ENCODE data around the gene FAM169A.
A peak's percentile ranks its signal among the peaks of the same experiment; 100 is the strongest.
"Not testable (repeated sequence)": the region's sequence is repeated elsewhere in the genome, so short reads cannot be mapped to it uniquely, and the experiment has no call there.

FAM169A gene

DNA sequence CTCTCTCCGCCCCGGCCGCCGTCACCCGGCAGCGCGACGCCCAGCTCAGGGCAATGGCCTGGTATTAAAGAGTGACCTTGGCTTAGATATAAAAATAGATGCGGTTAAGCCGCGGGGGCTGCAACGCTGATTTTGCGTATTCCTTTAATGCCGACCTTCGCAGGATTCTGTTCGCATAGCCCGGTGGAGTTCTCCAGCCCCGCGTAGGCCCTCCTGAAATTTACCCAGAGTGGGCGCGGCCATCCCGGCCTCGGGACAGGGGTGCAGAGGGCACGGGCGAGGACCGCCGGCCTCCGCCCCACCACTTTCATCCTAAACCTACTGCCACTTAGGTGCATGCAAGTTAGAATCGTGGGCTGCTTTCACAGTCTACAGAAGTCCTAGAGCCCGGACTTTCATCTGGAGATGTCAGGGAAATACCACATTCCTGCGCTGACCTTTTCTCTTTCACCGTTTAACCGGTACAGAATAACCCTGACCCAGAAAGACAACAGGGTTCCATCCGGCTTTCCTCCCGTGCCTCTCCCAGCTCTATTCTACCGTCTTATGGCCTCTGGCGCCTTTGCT is 492 bp upstream of the FAM169A start:
- peak; percentile 41 for DNase-seq

DNA sequence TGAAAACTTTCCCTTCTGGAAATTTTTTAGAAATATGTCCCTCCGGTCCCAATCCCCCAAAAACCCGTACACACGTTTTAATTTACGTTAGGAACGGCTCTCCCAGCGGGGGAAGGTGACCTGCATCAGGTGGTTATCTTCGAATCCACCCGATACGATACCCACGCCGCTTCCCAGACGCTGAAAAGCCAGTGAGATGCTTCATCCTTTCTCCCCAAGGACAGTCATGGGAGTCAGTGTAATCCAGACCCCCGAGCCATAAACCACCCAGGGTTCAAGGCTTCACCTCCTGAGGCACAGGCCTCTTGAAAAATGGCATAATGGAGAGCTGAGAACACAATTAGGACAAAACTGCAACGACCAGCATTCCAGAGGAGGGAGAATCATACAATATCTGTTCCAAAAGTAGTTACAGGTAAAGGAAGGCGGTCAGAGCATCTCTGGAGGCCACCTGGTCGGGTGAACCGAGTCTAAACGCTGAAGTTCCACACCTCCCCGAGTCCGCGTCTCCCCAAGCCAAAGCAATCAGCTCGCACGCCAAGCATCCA is 857 bp downstream of the FAM169A start:
- DNase-seq, result no peak

DNA sequence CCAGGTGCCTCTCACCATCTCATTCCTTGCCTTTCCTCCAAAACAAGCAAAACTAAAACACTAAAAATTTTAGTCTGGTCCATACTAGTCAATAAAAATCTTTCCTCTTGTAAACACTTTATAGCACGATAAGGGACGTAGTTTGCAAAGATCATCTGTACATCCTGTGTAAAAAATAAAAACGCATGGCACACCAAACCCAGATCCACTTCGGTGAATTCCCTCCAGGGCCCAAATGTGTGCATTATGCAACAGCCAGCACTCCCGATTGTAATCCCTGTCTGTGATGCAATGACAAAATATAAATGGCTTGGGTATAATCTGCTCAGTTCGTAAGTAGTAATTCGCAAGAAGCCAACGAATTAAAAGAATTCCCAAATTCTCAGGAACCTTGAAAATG is 1.4 kb downstream of the FAM169A start:
- DNase-seq, result no peak

DNA sequence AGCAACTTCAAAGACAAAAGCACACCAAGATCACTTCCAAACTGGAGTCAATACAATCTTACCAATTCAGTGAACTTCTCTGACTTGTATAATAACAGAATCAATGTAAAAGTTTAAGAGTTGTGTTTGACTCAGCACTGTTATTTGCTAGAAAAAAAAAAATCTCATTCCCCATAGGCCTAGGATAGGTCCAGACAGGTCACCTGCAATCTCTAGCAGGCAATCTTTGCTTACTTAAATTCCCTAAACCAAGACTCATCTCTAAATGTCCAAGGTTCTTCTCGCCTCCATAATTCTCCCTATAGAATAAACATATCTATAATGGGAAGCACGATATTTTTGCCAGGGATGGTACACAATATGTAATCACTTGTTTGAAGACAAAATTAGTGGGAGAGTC is 2.5 kb downstream of the FAM169A start:
- no peak for DNase-seq

DNA sequence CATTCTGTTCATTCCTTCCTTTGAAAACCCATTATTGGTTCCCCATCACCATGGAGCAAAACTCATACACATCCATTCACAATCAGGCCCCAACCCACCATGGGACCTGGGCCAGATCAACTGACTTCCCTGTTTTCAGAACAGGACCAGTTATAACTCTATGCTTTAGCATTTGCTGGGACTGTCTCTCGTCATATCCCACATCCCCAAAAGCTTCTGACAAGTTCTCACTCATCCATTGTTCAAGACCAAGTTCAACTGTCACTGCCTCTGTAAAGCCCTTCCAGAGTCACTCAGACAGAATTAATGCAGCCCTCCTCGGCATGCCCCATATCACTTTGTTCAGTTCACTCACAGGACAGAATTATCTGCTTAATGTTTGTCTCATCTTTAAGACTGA is 4.0 kb downstream of the FAM169A start:
- DNase-seq, result no peak

DNA sequence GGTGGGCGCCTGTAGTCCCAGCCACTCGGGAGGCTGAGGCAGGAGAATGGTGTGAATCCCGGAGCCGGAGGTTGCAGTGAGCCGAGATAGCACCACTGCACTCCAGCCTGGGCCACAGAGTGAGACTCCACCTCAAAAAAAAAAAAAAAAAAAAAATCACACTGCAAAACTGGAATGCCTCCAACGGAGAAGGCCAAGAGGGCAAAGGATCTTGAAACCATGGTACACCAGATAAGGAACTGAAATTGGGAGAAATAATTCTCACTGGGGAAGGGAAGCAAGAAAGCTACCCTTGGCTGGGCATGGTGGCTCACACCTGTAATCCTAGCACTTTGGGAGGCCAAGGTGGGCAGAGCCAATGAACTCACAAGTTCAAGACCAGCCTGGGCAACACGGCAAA is 9.2 kb downstream of the FAM169A start:
- DNase-seq, result not testable (repeated sequence)

DNA sequence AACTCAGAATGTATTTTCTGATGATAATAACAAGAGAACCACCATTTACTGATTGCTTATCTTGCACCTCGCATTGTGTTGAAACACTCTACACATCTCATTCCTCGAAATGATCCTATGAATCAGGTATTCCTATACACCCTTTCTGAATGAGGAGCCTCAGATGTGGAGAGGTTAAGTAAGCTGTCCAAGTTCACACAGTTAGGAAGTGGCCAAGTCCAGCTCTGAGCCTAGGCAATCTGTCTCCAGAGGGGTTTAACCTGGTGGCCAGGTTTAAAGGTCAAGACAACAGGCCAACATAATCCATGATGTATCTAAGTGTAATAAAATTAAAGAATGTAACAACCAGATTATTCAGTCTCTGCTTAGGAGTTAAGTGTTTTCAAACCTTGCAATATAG is 12.9 kb downstream of the FAM169A start:
- no peak for DNase-seq

DNA sequence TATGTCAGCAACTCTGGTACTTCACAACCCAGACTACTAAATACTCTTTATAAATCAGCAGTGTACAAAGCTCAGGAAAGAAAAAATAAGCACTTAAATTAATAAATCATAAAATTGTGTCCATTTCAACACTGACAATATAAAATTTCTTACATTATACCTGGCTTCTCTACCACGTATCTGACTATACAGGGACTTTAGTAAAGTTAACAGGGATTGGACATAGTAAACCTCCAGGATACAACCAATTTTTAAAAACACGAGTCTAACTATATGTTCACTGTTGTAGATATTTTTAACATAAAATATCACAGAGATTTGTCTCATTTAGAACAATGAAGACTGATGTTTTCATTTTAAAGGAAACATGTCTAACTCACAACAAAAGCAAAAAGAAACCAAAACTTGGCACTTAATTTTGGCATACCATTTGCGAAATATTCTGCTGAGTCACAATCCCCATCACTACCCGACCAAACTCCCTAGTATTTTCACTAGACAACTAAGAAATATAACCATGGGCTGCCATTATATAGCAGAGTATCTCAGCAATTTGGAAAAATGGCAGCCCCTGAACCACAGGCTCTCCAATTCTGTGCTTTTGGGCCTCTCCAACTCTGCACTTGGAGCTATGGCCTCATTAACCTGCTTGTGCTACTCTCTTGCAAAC is 14.4 kb downstream of the FAM169A start:
- no peak for DNase-seq

DNA sequence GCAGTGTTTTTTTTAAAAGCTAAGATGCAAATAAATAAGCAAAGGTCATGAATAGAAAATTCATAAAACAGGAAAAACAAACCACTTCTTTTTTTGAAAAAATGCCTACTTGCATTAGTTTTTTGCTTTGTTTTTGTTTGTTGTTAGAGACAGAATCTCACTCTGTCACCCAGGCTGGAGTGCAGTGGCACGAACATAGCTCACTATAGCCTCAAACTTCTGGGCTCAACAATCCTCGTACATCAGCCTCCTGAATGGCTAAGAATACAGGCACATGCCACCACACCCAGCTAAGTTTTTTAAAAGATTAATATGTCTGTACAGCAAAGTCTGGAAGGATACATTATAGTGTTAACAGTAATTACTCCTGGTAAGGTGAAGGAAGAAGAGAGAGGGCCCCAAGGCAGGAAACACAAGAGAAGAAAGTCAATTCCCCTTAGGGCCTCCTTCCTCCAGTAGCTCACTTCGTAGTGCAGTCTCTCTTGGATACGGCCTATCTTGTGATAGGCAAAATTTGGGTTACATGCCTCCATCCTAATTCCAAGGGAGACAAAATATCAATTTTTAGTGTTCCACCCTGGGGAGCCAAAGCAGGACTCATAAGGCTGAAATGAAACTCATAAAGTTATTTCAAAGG is 15.3 kb downstream of the FAM169A start:
- no peak for DNase-seq

DNA sequence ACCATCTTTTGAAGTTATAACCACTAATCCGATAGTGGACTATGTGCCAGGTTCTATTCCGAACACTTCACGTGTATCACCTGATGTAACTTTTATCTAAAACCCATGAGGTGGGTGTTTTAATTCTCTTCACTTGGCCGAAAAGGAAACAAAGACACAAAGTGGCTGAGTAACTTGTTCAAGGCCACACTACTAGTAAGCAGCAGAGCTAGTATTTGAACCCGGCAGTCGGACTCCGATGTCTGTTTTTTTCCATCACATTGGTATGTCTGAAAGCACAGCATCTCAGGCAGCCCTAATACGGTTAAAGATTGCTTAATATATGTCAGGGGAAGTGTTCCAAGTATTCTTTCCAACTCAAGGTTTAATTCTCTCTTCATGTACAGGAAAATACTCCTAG is 16.2 kb downstream of the FAM169A start:
- DNase-seq, result no peak

DNA sequence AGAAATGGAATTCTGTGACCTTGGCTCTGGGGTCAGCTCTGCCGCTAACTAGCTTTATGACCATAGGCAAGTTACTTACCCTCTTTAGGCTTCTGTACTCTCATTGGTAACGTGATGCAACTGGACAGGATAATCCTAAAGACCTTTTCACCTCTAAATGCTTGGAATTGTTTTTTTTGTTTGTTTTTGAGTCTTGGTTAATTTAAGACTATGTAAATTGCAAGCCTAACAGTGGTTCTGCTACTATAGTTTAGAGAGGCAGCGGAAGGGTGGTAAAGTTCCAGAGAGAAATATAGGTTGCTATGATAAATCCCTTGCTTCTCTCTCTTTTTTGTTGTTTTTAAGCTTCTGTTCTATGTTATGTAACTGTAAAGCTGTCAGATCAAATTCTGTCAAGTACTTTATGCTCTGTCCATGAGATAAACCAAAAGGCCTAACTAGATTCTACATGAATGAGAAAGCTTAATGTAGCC is 17.6 kb downstream of the FAM169A start:
- no peak for DNase-seq

DNA sequence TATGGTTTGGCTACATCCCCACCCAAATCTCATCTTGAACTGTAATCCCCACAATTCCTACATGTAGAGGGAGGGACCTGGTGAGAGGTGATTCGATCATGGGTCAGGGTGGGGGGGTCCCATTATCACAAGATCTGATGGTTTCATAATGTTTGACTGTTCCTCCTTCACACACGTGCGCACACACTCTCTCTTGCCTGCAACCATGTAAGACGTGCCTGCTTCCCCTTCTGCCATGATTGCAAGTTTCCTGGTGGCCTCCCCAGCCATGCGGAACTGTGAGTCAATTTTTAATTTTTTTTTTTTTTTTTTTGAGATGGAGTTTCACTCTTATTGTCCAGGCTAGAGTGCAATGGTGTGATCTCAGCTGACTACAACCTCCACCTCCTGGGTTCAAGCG is 27.0 kb downstream of the FAM169A start:
- no peak for DNase-seq

DNA sequence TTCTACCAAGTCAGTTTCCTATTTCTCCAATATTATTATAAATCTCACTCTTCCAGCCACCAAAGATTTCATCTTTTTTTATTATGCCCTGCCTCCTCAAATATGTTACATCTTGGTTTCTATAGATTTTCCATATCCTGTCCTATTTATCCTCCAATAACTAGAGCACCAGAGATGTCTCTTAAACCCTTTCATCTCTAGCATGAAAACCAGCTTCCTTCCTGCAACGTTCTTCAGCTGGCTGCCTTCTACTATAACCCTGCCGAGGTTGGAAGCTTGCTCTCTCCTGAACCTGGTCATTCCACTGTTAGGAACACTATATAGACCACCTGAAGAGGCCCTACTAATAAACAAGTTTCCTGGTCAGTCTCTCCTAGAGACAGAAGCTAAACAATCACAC is 27.9 kb downstream of the FAM169A start:
- DNase-seq, result no peak

DNA sequence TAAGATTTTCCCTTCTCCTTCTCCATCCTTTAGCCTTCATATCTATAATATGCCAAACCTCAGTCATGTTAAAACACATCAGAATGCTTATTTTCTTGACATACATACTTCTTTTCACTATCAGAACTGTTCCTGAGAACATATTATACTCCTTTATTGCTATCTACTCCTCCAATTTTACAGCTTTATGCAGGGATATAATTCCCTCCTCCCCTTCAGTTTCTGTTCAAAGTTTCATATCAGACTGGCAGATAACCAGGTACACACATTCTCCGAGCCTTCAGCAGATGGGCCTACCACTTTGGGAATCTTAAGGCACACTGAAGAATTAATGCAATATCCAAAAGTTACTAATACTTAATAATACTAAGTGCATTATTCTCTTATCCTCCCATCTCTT is 29.1 kb downstream of the FAM169A start:
- DNase-seq, result no peak

DNA sequence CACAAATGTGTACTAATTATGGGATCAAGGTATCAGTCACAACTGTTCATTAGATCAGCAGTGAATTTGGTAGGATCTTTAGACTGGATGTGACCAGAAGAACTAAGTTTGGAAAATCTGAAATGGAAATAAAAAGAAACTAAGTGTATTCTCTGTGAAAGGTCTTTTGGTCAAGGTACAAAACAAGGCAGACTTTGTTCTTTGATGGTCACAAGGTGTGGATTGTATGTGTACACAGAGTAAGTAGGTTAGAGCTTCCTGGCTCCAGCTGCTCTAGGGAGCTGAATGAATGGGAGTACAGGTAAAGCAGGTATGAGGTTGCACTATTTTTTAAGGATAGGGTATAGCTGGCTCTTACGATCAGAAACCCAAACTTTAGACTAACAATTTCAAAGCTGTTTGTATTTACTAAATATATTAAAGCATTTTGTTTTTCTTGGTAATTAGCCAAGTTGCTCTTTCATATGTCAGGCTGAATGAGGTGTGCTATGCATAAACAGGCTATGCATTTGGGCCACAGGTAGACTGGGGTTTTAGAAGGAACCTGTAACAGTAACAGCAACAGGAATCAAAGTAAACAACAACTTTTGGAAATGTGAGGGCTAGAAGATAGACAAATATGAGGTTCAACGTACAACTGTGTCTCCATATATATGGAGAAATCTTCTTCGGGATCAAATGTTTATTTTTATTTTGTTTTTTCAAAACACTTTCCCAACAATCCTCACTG is 32.5 kb downstream of the FAM169A start:
- DNase-seq, result no peak

DNA sequence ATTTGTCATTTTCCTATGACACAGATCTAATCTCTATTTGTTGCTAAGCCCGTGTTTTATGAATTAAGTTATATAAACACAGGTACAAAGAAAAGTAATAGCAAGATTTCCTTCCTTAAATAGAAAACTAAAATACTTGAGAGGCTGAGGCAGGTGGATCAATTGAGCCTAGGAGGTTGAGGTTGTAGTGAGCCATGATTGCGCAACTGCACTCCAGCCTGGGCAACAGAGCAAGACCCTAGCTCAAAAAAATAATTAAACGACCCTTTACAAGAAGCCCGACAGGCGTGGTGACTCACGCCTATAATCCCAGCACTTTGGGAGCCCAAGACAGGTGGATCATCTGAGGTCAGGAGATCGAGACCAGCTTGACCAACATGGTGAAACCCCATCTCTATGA is 36.8 kb downstream of the FAM169A start:
- no peak for DNase-seq

DNA sequence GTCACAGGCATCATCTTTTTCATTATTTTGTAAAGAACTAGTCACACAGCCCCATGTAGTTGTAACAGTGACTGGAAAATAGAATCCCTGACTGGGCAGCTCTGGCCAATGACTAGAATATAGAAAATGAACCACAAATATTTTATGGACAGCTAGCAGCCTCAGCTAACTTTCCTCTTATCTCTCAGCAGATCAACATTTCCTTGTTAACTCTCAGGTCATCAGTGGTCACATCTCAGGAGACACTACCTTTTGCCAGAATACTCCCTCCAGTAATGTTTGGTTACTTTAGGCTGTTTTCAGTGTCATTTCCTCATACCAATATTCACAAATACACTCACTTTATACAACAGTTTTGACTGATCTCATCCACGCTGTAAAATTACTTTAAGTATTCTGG is 43.9 kb downstream of the FAM169A start:
- no peak for DNase-seq

DNA sequence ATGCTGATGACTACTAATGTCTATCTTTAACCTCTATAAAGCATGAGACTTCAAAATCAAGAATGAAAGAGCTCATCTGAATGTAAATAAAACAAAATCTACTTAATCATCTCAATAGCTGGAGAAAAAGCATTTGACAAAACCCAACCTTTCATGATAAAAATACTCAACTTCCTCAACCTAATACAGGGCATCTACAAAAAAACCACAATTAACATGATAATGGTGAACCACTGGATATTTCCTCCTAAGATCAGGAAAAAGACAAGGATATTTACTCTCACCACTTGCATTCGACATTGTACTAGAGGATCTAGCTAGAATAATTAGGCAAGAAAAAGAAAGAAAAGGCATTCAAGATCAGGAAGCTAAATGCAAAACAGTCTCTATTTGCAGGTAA is 49.3 kb downstream of the FAM169A start:
- no peak for DNase-seq

DNA sequence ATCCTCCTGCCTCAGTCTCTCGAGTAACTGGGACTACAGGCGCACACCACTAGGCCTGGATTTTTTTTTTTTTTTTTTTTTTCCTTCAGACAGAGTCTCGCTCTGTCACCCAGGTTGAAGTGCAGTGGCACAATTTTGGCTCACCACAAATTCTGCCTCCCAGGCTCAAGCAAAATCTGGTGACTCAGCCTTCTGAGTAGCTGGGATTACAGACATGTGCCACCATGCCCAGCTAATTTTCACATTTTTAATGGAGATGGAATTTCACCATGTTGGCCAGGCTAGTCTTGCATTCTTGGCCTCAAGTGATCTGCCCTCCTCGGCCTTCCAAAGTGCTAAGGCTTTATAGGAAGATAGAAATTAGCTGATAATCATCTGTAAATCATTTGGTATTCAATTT is 55.3 kb downstream of the FAM169A start:
- DNase-seq, result no peak

DNA sequence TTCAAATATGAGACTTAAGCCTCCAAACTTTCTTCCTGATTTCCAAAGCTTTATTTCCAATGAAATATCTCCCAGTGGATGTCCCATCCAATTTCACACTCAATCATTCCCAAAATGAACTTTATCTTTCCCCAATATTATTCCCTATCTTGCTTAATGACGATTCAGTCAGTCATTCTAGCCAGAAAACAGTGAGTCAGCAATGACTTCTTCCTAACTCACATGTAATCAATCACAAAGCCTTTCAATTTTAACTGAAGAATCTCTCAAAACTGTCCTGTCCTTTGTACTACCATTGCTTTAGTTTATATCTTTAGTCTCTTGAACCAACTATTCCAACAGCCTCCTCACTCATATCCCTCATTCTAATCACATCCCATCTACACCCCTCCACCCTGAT is 64.2 kb downstream of the FAM169A start:
- DNase-seq, result no peak

DNA sequence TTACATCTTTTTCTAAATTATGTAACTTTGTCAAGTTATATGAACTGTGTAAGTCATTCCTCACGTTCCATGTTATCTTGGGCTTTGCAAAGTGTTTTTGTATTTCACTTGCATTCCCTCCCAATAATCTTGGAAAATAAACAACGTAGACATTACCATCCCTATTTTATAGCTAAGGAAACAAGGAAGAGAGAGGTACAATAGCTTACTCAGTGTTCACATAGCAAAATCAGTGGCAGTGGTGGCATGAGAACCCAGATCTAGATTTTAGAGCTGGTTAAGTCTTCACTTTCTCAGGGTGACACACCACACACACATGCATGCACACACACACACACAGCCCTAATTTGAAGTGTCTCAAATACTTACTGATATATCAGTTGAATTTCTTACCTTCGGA is 65.0 kb downstream of the FAM169A start:
- DNase-seq, result no peak

DNA sequence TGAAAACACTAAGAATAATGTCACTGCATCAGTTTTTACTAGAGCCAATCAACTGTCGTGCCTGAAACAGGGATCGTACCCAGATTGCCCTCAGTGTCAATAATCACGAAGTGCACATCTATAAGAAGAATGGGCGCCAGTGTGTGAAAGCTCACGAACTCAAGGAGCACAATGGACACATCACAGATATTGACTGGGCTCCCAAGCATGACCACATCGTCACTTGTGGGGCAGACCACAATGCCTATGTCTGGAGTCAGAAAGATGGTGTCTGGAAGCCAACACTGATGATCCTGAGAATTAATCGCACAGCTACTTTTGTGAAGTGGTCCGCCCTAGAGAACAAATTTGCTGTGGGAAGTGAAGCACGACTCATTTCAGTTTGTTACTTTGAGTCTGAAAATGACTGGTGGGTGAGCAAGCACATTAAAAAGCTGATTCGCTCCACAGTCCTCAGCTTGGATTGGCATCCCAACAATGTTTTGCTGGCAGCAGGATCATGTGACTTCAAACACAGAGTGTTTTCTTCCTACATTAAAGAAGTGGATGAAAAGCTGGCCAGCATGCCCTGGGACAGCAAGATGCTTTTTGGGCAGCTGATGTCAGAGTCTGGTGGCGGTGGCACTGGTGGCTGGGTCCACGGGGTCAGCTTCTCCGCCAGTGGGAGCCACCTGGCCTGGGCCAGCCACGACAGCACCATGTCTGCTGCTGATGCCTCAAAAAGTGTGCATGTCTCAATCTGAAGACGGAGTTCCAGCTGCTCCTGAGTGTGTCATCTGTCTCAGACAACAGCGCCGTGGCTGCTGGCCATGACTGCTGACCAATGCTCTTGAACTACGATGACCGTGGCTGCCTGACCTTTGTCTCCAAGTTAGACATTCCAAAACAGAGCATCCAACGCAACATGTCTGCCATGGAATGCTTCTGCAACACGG is 66.9 kb downstream of the FAM169A start:
- no peak for DNase-seq

All from stimulated activated CD8-positive, alpha-beta memory T cell treated with anti-CD3 and anti-CD28 coated beads, Interleukin-4, amount 100 ng/mL, for 48 hours (primary cell).